Common myeloid progenitor, CD34-positive (primary cell): Measurements from ENCODE around the gene SLC39A6.

Source experiments
- CTCF ChIA-PET: fragments of 350-600 bp; sonication (Branson Sonifier 250); formaldehyde crosslinking; loops from one replicate; lab custom pipeline; 2021; ENCODE audit warnings: antibody characterized with exemption; lab: Charles Lee
- POLR2A ChIA-PET: fragments of 350-600 bp; sonication (Branson Sonifier 250); formaldehyde crosslinking; loops from one replicate; lab custom pipeline; 2021; ENCODE audit warnings: antibody characterized with exemption; lab: Charles Lee
- DNase-seq, 3 donors: peaks; one replicate each; pipeline versions ENCODE4 v3.0.0 to v3.0.0-alpha.2; 2013
- H3K27ac ChIP-seq, 2 experiments: 1 replicate in 1 of 2; 2 replicates in 1 of 2; pipeline ENCODE4 v1.7.0; 2013; ENCODE audit warnings: inconsistent platforms in 2 of 2, low read length in 2 of 2, mild to moderate bottlenecking in 2 of 2, low read depth in 1 of 2, moderate library complexity in 1 of 2; ENCODE audit not compliant: severe bottlenecking in 2 of 2, insufficient read depth in 1 of 2, poor library complexity in 1 of 2
- H3K27me3 ChIP-seq, 5 experiments: replicated peaks in 2 of 5; 1 replicate in 3 of 5; 2 replicates in 2 of 5; pipeline versions ENCODE4 v1.6.1 to v1.7.0; 2013; ENCODE audit warnings: low read length in 4 of 5, mild to moderate bottlenecking in 2 of 5, moderate library complexity in 2 of 5, inconsistent platforms in 1 of 5; ENCODE audit not compliant: insufficient read depth in 5 of 5, control insufficient read depth in 4 of 5
- H3K36me3 ChIP-seq, 4 experiments: 1 replicate in 2 of 4; 2 replicates in 2 of 4; pipeline versions ENCODE4 v1.6.1 to v1.7.0; 2013; ENCODE audit warnings: low read length in 3 of 4, control low read depth in 1 of 4, mild to moderate bottlenecking in 1 of 4; ENCODE audit not compliant: control insufficient read depth in 4 of 4, insufficient read depth in 4 of 4
- H3K4me1 ChIP-seq, 4 experiments: 1 replicate in 3 of 4; 2 replicates in 1 of 4; pipeline versions ENCODE4 v1.6.1 to v1.7.1; 2013; ENCODE audit warnings: low read length in 3 of 4, mild to moderate bottlenecking in 3 of 4, control low read depth in 1 of 4, inconsistent platforms in 1 of 4, moderate library complexity in 1 of 4; ENCODE audit not compliant: control insufficient read depth in 4 of 4, insufficient read depth in 4 of 4; ENCODE audit errors: control extremely low read depth in 1 of 4
- H3K4me3 ChIP-seq, 7 experiments: 1 replicate in 4 of 7; 2 replicates in 3 of 7; pipeline versions ENCODE4 v1.5.1 to v1.7.0; 2013; ENCODE audit warnings: mild to moderate bottlenecking in 7 of 7, low read length in 6 of 7, moderate library complexity in 6 of 7, inconsistent platforms in 2 of 7, low read depth in 2 of 7, control low read depth in 1 of 7; ENCODE audit not compliant: insufficient read depth in 4 of 7, control insufficient read depth in 1 of 7; ENCODE audit errors: extremely low read depth in 1 of 7
- H3K9me3 ChIP-seq, 5 experiments: 1 replicate in 4 of 5; 2 replicates in 1 of 5; pipeline versions ENCODE4 v1.6.1 to v1.7.1; 2013; ENCODE audit warnings: low read length in 4 of 5, mild to moderate bottlenecking in 2 of 5, inconsistent platforms in 1 of 5, low read depth in 1 of 5, moderate library complexity in 1 of 5; ENCODE audit not compliant: control insufficient read depth in 4 of 5, insufficient read depth in 2 of 5; ENCODE audit errors: control extremely low read depth in 1 of 5
- WGBS: methylation state at CpG from one replicate; pipeline ENCODE4 v1.1.5; 2013; ENCODE audit not compliant: insufficient coverage; 5-methylcytosine and 5-hydroxymethylcytosine counted together

Gene SLC39A6

DNA sequence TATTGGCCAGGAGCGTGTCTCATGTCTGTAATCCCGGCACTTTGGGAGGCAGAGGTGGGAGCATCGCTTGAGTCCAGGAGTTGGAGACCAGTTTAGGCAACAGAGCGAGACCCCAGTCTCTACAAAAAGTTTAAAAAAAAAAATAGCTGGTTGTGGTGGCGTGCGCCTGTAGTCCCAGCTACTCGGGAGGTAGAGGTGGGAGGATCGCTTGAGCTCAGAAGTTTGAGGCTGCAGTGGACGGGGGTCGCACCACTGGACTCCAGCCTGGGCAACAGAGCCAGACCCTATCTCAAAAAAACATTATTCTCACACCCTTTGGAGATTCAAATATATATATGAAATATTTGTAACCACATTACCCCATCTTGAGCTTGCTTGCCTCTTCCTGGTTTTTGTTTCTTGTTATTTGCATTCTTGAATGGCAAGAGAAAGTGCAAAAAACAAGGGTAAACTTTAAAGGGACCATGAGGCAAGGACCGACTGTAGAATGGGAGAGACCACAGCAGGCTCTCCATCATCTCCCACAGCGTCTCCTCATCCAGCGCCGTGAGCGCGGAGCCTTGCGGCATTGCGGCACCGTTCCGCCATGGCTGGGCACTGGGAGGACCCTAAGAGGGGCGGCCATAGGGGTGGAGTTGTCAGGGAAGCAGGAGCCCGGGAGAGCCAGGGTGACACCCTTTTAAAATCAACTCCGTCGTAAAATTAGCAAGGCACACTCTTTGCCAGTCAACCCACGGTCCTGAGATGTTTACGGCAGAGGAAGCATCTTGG, 1.9 kb upstream of the SLC39A6 start:
- DNase-seq = peak in 1 of 3 donors; percentile 9
- H3K27ac ChIP-seq = peak overlapping the region in 1 of 2 experiments; percentile 99
- H3K36me3 ChIP-seq = peaks cover 4 to 10% (median 7%) of the 10 kb centered on the region in 4 experiments
- no peaks in the 10 kb centered on the region for H3K9me3 ChIP-seq
- no peaks in the 10 kb centered on the region for H3K27me3 ChIP-seq
- CTCF ChIA-PET = interaction anchor here (0.9 to 2.0 kb wide), 4 partner anchors 14 to 113 kb away, joined by 3 to 5 read pairs (median 4); no protein-coding TSS in a partner anchor
- POLR2A ChIA-PET = no interaction called here
- WGBS = 97% methylated on average over 8 of the region's 26 CpGs
- peak overlapping the region in 6 of 7 experiments; percentile 87 to 100 (median 96) for H3K4me3 ChIP-seq
- H3K4me1 ChIP-seq = peaks cover 17 to 38% (median 28%) of the 10 kb centered on the region in 4 experiments

DNA sequence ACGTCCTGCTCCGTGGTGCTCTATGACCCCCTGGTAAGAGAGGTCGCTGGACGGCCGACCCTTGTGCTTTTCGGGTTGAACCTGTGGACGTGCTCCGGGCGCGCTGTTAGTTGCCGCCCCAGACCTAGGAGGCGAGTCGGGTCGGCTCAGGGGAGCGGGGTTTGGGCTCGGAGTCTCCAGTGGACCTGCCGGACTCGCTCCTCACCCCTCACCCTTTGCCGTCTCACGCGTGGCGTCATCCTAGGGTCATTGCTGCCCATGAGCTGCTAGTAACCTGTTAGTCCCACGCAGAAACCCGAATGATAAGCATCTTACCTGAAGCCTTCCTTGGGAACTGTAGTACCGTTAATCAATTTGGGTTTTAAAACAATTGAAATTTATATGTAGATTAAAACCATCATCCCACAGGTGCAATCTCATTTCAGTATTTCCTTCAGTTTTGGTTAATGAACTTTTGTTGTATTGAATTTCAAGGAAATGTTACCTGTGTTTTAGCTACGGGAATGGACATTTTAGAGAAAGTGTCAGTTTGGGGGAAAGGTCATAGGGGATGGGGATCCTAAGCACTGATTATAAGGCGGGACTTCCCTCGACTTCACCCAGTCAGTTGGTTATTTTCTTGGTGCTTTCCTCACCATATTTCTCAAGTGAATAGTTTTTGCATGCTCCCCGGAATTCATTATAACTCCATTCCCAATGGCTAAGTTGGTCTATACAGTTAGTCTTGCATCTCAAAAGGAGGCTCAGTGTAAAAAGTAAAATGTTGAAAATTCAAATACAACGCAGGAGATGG, 1.1 kb upstream of the SLC39A6 start:
- DNase-seq = no peak
- Histone ChIP-seq H3K4me1 (peaks cover 17 to 38% (median 28%) of the 10 kb centered on the region in 4 experiments), H3K4me3 (peak overlapping the region; percentile 87 to 100 (median 99)), H3K36me3 (peaks cover 4 to 9% (median 6%) of the 10 kb centered on the region in 4 experiments), H3K27me3 (no peaks in the 10 kb centered on the region), H3K9me3 (no peaks in the 10 kb centered on the region), H3K27ac (peak overlapping the region; percentile 97 to 99)
- ChIA-PET POLR2A (no interaction called here), CTCF (interaction anchor here (1.3 to 2.0 kb wide), 3 partner anchors 15 to 112 kb away, joined by 4 to 5 read pairs (median 4); no protein-coding TSS in a partner anchor)
- under 1% methylated on average over 27 of the region's 30 CpGs for WGBS

DNA sequence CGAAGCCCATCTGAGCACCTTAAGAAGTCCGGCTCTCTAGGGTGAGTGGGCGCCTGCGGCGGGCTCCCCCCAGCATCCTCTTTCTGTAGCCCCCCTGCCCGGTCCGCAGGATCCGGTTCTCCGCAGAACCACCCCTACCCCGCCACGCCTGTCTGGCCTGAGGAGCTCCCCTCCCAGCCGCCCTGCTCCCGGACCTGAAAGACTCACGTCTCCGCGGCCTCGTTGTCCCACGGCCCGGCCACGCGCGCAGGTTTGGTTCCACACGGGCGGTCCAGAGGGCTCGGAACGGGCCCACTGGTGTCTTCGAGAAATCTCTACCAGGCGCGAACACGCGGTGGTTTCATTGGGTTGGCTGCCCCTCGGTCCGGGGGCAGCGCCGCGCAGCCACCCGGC, 237 bp downstream of the SLC39A6 start:
- CTCF ChIA-PET = interaction anchor here (1.2 kb wide), 1 partner anchor 35 kb away, joined by 3 read pairs; no protein-coding TSS in a partner anchor
- Histone ChIP-seq H3K36me3 (peaks cover 3 to 16% (median 9%) of the 10 kb centered on the region in 4 experiments), H3K4me1 (peaks cover 17 to 41% (median 28%) of the 10 kb centered on the region in 4 experiments), H3K27ac (peak overlapping the region; percentile 97 to 99), H3K4me3 (peak overlapping the region; percentile 87 to 100 (median 99)), H3K9me3 (no peaks in the 10 kb centered on the region), H3K27me3 (no peaks in the 10 kb centered on the region)
- POLR2A ChIA-PET = interaction anchor here (0.6 to 1.2 kb wide), 2 partner anchors 632 to 701 kb away, joined by 3 read pairs; no protein-coding TSS in a partner anchor
- 0% methylated on average over 28 of the region's 37 CpGs for WGBS
- DNase-seq = no peak

DNA sequence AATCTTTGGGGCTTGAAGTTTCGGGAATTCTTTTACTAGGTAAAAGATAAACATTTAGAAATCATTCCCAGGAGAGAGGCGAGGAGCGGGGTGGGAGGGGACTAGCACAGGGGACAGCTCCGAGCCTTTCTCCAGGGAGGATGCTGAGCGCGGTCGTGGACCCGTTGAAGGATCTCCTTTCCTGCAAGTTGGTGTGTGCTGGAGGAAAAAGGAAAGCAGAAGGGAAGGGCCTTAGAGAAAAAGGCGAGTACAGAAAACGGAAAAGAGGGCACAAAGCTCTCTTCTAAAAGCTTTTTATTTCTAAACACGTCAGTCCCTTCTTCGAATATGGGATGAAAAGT, 640 bp downstream of the SLC39A6 start:
- H3K27ac ChIP-seq = peak overlapping the region in 1 of 2 experiments; percentile 99
- ChIA-PET POLR2A (interaction anchor here (0.6 to 1.2 kb wide), 2 partner anchors 631 to 701 kb away, joined by 3 read pairs; no protein-coding TSS in a partner anchor), CTCF (interaction anchor here (1.2 kb wide), 1 partner anchor 35 kb away, joined by 3 read pairs; no protein-coding TSS in a partner anchor)
- no peaks in the 10 kb centered on the region for H3K27me3 ChIP-seq
- peaks cover 19 to 45% (median 31%) of the 10 kb centered on the region in 4 experiments for H3K4me1 ChIP-seq
- no peaks in the 10 kb centered on the region for H3K9me3 ChIP-seq
- peak overlapping the region; percentile 87 to 100 (median 99) for H3K4me3 ChIP-seq
- peaks cover 4 to 17% (median 8%) of the 10 kb centered on the region in 4 experiments for H3K36me3 ChIP-seq
- 2% methylated on average over 11 of the region's 12 CpGs for WGBS
- no peak for DNase-seq

DNA sequence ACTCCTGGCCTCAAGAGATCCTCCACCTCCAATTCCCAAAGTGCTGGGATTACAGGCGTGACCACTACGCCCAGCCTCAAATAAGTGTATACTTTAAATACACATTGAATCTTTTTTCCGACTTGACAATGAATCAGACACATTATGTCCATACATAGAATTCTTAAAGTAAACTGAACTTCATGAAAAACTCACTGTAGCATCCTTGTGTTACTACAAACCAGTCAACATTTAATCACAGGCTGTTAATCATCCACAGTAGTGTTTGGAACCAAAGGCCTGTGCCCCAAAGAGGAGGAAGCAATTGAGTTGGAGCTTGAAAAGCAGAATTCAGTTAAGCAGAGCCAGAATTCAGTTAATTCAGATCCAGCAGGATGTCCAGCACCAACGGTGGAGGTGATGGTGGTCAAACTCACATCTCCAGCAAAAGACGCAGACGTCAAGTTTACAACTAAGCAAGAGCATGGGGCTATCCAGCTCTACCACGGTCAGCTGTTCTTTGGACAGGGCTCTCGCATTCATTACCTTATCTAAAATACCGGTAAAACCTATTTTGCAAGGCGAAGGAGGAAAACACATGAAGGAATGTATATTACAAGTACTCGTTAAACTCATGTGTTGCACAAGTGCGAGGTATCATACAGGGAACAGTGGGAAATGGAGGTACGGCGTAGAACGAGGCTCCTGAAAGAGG, 1.2 kb downstream of the SLC39A6 start:
- no peaks in the 10 kb centered on the region for H3K27me3 ChIP-seq
- DNase-seq = peak in 2 of 3 donors; percentile 16 to 27
- POLR2A ChIA-PET = interaction anchor here (1.2 kb wide), 1 partner anchor 702 kb away, joined by 3 read pairs; no protein-coding TSS in a partner anchor
- peaks cover 5 to 19% (median 8%) of the 10 kb centered on the region in 4 experiments for H3K36me3 ChIP-seq
- H3K9me3 ChIP-seq = no peaks in the 10 kb centered on the region
- peaks cover 19 to 51% (median 31%) of the 10 kb centered on the region in 4 experiments for H3K4me1 ChIP-seq
- 45% methylated on average over 7 of the region's 15 CpGs for WGBS
- H3K27ac ChIP-seq = no peak overlapping the region
- H3K4me3 ChIP-seq = peak overlapping the region in 6 of 7 experiments; percentile 87 to 100 (median 96)
- CTCF ChIA-PET = interaction anchor here (1.2 kb wide), 1 partner anchor 36 kb away, joined by 3 read pairs; no protein-coding TSS in a partner anchor

DNA sequence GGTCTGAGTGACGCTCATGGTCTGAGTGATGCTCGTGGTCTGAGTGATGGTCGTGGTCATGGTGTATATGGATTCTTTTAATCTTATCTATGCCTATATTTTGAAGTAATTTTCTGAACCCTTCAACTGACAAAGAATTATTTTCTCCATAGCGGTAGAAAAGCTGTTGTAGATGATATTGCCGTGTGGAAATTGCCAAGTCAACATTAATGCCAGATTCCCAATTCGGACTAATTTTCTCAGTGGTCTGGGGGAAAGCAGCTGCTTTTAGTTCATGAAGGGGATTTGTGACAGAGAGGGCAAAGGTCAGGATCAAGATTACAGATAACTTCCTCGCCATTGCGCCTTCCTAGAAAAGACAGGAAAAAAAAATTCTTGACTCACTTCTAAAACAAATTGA, 2.5 kb downstream of the SLC39A6 start:
- WGBS = 100% methylated on average over 3 of the region's 8 CpGs
- Histone ChIP-seq H3K27me3 (no peaks in the 10 kb centered on the region), H3K36me3 (peaks cover 8 to 28% (median 19%) of the 10 kb centered on the region in 4 experiments), H3K9me3 (no peaks in the 10 kb centered on the region), H3K27ac (no peak overlapping the region), H3K4me1 (peaks cover 19 to 43% (median 25%) of the 10 kb centered on the region in 4 experiments), H3K4me3 (no peak overlapping the region)
- DNase-seq = no peak
- ChIA-PET CTCF (interaction anchor here (1.0 kb wide), 1 partner anchor 32 kb away, joined by 3 read pairs; no protein-coding TSS in a partner anchor), POLR2A (interaction anchor here (0.6 kb wide), 1 partner anchor 27 kb away, joined by 3 read pairs; no protein-coding TSS in a partner anchor)
